ENCODE data around the gene LY9.
A peak's percentile ranks its signal among the peaks of the same experiment; 100 is the strongest.

The LY9 gene

DNA sequence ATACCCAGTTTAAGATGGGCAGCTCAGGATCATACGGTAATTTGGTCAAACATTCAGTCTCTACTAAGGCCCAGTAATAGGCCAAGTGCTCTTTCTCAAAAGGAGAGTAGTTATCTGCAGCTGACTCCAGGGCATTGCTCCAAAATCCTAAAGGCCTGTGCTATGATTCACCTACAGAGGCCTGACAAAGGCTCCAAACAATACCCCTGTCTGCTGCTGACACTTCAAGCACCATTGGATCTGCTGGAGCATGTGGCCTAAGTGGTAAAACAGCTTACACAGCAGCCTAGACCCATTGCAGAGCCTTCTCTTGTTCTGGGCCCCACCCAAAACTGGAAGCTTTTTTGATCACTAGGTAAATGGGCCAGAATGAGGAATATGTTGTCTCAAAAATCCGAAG lies 34.1 kb upstream of the LY9 start:
- TF ChIP-seq, protein P1, sequence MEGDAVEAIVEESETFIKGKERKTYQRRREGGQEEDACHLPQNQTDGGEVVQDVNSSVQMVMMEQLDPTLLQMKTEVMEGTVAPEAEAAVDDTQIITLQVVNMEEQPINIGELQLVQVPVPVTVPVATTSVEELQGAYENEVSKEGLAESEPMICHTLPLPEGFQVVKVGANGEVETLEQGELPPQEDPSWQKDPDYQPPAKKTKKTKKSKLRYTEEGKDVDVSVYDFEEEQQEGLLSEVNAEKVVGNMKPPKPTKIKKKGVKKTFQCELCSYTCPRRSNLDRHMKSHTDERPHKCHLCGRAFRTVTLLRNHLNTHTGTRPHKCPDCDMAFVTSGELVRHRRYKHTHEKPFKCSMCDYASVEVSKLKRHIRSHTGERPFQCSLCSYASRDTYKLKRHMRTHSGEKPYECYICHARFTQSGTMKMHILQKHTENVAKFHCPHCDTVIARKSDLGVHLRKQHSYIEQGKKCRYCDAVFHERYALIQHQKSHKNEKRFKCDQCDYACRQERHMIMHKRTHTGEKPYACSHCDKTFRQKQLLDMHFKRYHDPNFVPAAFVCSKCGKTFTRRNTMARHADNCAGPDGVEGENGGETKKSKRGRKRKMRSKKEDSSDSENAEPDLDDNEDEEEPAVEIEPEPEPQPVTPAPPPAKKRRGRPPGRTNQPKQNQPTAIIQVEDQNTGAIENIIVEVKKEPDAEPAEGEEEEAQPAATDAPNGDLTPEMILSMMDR (IDR thresholded peaks at IDR 0.05; ENCODE audit: low read depth, low read length, missing control alignments): no peak
- Histone ChIP-seq H3K36me3 (replicated peaks) (no peaks in the 10 kb centered on the region), H3K4me3 (ENCODE audit: low read depth, low read length) (no peak overlapping the region), H3K27me3 (replicated peaks) (no peaks in the 10 kb centered on the region), H3K27ac (no peak overlapping the region)
- in situ Hi-C loops (cut with HindIII; ENCODE audit: low pct_ligation_motif_present, low sequenced_read_pairs): no loop called here
- DNase-seq: no peak

DNA sequence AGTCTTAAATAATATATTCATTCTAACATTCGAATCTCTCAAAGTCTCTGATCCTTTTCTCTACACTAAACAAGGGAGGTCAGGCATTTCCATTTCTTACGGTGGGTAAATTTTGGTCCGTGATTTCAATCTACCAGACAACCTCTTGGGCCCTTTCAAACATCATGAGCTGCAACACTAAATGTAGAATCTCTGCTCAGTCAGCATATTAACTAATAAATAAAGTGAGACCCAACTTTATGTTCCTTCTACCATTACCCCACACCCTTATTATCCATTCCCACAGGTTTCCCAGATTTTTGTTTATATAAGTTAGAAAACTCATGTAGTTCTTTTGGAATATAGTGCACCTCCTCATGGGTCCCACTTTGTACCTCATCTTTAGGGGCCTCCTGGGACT lies 32.0 kb upstream of the LY9 start:
- in situ Hi-C loops (cut with HindIII; ENCODE audit: low pct_ligation_motif_present, low sequenced_read_pairs): no loop called here
- Histone ChIP-seq H3K27me3 (replicated peaks) (no peaks in the 10 kb centered on the region), H3K4me3 (ENCODE audit: low read depth, low read length) (no peak overlapping the region), H3K36me3 (replicated peaks) (no peaks in the 10 kb centered on the region), H3K27ac (no peak overlapping the region)
- TF ChIP-seq, protein P1 (IDR thresholded peaks at IDR 0.05; ENCODE audit: low read depth, low read length, missing control alignments): no peak
- no peak for DNase-seq

DNA sequence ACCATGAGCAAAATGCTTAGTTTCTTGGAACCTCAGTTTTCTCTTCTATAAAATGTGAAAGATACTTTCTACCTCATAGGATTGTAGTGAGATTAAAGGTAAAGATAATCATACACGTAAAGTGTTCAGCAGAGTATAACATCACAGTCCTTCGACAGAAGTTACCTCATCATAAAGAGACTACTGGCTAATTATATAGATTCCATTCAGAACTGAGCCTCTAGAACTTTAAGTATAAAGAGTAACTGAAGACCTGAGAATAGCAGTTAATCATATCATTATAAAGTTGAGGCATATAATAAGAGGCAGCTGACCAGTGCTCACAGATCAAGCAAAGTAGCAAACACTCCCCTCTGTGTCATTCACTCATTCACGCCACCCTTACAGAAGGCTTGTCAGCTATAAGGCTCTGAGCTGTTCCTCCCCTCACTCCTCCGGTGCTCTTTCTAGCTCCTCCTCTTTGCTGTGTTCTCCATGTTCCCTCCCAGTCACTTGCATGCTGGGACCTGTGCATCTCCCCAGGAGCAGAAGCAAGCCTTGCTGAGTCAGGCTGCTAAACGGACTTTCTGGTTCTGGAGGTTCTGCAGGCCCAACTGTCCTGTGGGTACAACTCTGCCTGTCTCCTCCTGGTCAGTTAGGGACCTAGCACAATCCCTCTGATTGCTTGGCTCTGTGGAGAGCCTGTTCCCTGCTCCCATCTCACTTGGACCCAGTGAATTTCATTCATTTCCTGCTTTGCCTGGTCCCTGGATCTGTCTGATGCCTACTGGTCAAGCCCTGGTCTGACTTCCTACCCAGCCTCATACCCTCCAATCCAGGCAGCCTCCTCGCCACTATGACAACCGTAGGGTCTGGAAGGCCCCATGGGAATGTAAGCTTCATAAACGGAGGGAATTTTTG lies 28.3 kb upstream of the LY9 start:
- no peak overlapping the region for H3K4me3 ChIP-seq (ENCODE audit: low read depth, low read length)
- DNase-seq: no peak
- no peaks in the 10 kb centered on the region for H3K27me3 ChIP-seq (replicated peaks)
- H3K36me3 ChIP-seq (replicated peaks): no peaks in the 10 kb centered on the region
- H3K27ac ChIP-seq: no peak overlapping the region
- TF ChIP-seq, protein P1 (IDR thresholded peaks at IDR 0.05; ENCODE audit: low read depth, low read length, missing control alignments): no peak
- in situ Hi-C loops (cut with HindIII; ENCODE audit: low pct_ligation_motif_present, low sequenced_read_pairs): no loop called here

DNA sequence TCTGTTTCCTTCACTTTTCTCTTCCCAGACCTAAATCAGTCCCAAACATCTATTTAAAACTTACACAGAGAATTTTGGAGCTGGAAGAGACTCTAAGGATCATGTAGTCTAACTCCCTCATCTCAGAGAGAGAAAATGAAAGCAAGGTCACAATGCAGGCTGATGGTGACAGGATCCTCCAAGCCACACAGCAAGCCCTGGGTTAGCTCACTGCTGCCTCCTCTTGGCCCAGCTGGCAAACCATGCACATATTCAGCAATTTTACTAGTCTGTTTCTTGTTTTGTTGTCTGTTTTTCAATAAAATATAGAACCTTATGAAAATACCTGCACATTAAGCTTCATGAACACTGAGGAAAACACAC lies 27.7 kb upstream of the LY9 start:
- Histone ChIP-seq H3K27ac (no peak overlapping the region), H3K4me3 (ENCODE audit: low read depth, low read length) (no peak overlapping the region), H3K36me3 (replicated peaks) (no peaks in the 10 kb centered on the region), H3K27me3 (replicated peaks) (no peaks in the 10 kb centered on the region)
- in situ Hi-C loops (cut with HindIII; ENCODE audit: low pct_ligation_motif_present, low sequenced_read_pairs): no loop called here
- peak; percentile 32 for DNase-seq
- TF ChIP-seq, protein P1 (IDR thresholded peaks at IDR 0.05; ENCODE audit: low read depth, low read length, missing control alignments): peak; percentile 52

DNA sequence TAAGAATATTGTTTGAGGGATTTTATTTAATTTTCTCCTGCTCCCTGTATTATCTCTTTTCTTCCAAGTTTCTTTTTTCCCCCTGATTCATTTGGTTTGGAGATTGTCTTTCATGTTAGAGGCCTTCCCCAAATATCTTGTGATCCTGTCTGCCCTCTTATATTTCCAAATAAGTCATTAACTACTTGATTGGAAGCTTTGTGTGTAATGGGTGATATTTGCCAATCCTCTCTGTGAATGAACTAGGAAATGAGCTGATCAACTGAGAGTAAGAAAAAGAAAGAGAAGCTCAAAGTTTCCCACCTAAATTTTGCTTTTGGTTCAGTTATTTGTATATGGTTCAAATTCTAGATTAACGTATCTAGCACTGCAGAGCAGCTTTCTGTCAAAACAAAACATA lies 23.6 kb upstream of the LY9 start:
- DNase-seq: no peak
- Histone ChIP-seq H3K36me3 (replicated peaks) (no peaks in the 10 kb centered on the region), H3K27ac (no peak overlapping the region), H3K4me3 (ENCODE audit: low read depth, low read length) (no peak overlapping the region), H3K27me3 (replicated peaks) (no peaks in the 10 kb centered on the region)
- TF ChIP-seq, protein P1 (IDR thresholded peaks at IDR 0.05; ENCODE audit: low read depth, low read length, missing control alignments): no peak
- in situ Hi-C loops (cut with HindIII; ENCODE audit: low pct_ligation_motif_present, low sequenced_read_pairs): no loop called here

DNA sequence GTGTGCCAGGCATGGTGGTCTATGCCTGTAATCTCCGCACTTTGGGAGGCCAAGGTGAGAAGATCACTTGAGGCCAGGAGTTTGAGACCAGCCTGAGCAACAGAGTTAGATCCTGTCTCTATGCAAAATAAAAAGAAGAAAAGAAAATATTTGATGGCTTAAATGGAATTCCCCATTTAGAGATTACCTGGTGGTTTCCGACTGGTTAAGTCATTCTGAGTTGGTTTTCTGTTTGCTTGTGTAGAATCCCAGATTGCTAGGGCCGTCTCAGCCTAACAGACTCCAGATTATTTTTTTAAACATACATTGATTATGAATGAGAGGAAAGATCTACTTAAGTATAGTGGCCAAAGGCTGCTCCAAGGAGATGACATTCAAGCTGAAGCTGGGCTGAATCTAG lies 22.9 kb upstream of the LY9 start:
- Histone ChIP-seq H3K4me3 (ENCODE audit: low read depth, low read length) (no peak overlapping the region), H3K36me3 (replicated peaks) (no peaks in the 10 kb centered on the region), H3K27me3 (replicated peaks) (no peaks in the 10 kb centered on the region), H3K27ac (no peak overlapping the region)
- no peak for DNase-seq
- TF ChIP-seq, protein P1 (IDR thresholded peaks at IDR 0.05; ENCODE audit: low read depth, low read length, missing control alignments): no peak
- in situ Hi-C loops (cut with HindIII; ENCODE audit: low pct_ligation_motif_present, low sequenced_read_pairs): no loop called here

Measured in brain microvascular endothelial cell (primary cell).